Measurements from ENCODE around the gene AOPEP. TPM values are rescaled to one million over a fixed set of nuclear protein-coding genes. Genes with fewer than 3 reads are reported as not detected.

AOPEP gene
- total RNA-seq, 1 donor from 2014 or later = 22.1 TPM

- DNase-seq (ENCODE audit: low spot score) = no peak
- Mint-ChIP-seq H3K27ac (ENCODE audit: unreplicated experiment) (no peak overlapping the region), H3K4me3 (ENCODE audit: unreplicated experiment) (no peak overlapping the region)
Measured at GRCh38 chr9:95008151-95008771, 281.8 kb downstream of the AOPEP start.

GRCh38 chr9:95009459-95009858 is 283.0 kb downstream of the AOPEP start:
- Mint-ChIP-seq H3K27me3 (ENCODE audit: unreplicated experiment) (peaks cover 2% of the 10 kb centered on the region), H3K9me3 (ENCODE audit: unreplicated experiment) (no peaks in the 10 kb centered on the region), H3K36me3 (ENCODE audit: low read depth, unreplicated experiment) (no peaks in the 10 kb centered on the region), H3K4me1 (ENCODE audit: unreplicated experiment) (peaks cover 2% of the 10 kb centered on the region), H3K4me3 (ENCODE audit: unreplicated experiment) (no peak overlapping the region), H3K27ac (ENCODE audit: unreplicated experiment) (no peak overlapping the region)
- no peak for DNase-seq (ENCODE audit: low spot score)
- TF ChIP-seq, protein P1, sequence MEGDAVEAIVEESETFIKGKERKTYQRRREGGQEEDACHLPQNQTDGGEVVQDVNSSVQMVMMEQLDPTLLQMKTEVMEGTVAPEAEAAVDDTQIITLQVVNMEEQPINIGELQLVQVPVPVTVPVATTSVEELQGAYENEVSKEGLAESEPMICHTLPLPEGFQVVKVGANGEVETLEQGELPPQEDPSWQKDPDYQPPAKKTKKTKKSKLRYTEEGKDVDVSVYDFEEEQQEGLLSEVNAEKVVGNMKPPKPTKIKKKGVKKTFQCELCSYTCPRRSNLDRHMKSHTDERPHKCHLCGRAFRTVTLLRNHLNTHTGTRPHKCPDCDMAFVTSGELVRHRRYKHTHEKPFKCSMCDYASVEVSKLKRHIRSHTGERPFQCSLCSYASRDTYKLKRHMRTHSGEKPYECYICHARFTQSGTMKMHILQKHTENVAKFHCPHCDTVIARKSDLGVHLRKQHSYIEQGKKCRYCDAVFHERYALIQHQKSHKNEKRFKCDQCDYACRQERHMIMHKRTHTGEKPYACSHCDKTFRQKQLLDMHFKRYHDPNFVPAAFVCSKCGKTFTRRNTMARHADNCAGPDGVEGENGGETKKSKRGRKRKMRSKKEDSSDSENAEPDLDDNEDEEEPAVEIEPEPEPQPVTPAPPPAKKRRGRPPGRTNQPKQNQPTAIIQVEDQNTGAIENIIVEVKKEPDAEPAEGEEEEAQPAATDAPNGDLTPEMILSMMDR (IDR thresholded peaks at IDR 0.05; ENCODE audit: unreplicated experiment) = no peak

More at GRCh38 chr9:95008151-95008771, 281.8 kb downstream of the AOPEP start:
- no peaks in the 10 kb centered on the region for H3K9me3 Mint-ChIP-seq (ENCODE audit: unreplicated experiment)
- no peaks in the 10 kb centered on the region for H3K36me3 Mint-ChIP-seq (ENCODE audit: low read depth, unreplicated experiment)
- H3K27me3 Mint-ChIP-seq (ENCODE audit: unreplicated experiment) = peaks cover 2% of the 10 kb centered on the region
- peaks cover 5% of the 10 kb centered on the region for H3K4me1 Mint-ChIP-seq (ENCODE audit: unreplicated experiment)
- TF ChIP-seq, protein P1 (IDR thresholded peaks at IDR 0.05; ENCODE audit: unreplicated experiment) = no peak

- Mint-ChIP-seq H3K9me3 (ENCODE audit: unreplicated experiment) (no peaks in the 10 kb centered on the region), H3K27me3 (ENCODE audit: unreplicated experiment) (peaks cover under 1% of the 10 kb centered on the region), H3K4me1 (ENCODE audit: unreplicated experiment) (peaks cover 2% of the 10 kb centered on the region), H3K36me3 (ENCODE audit: low read depth, unreplicated experiment) (no peaks in the 10 kb centered on the region), H3K27ac (ENCODE audit: unreplicated experiment) (no peak overlapping the region), H3K4me3 (ENCODE audit: unreplicated experiment) (no peak overlapping the region)
- TF ChIP-seq, protein P1 (IDR thresholded peaks at IDR 0.05; ENCODE audit: unreplicated experiment) = no peak
- no peak for DNase-seq (ENCODE audit: low spot score)
Measured at GRCh38 chr9:95010431-95010838, 283.9 kb downstream of the AOPEP start.

- H3K9me3 Mint-ChIP-seq (ENCODE audit: unreplicated experiment) = no peaks in the 10 kb centered on the region
- H3K27me3 Mint-ChIP-seq (ENCODE audit: unreplicated experiment) = no peaks in the 10 kb centered on the region
- H3K27ac Mint-ChIP-seq (ENCODE audit: unreplicated experiment) = no peak overlapping the region
- no peaks in the 10 kb centered on the region for H3K36me3 Mint-ChIP-seq (ENCODE audit: low read depth, unreplicated experiment)
- H3K4me1 Mint-ChIP-seq (ENCODE audit: unreplicated experiment) = no peaks in the 10 kb centered on the region
- TF ChIP-seq, protein P1 (IDR thresholded peaks at IDR 0.05; ENCODE audit: unreplicated experiment) = no peak
- H3K4me3 Mint-ChIP-seq (ENCODE audit: unreplicated experiment) = no peak overlapping the region
- DNase-seq (ENCODE audit: low spot score) = no peak
Measured at GRCh38 chr9:95012035-95012708, 285.7 kb downstream of the AOPEP start.

- Mint-ChIP-seq H3K4me3 (ENCODE audit: unreplicated experiment) (no peak overlapping the region), H3K27ac (ENCODE audit: unreplicated experiment) (no peak overlapping the region), H3K4me1 (ENCODE audit: unreplicated experiment) (no peaks in the 10 kb centered on the region), H3K36me3 (ENCODE audit: low read depth, unreplicated experiment) (no peaks in the 10 kb centered on the region), H3K9me3 (ENCODE audit: unreplicated experiment) (no peaks in the 10 kb centered on the region), H3K27me3 (ENCODE audit: unreplicated experiment) (no peaks in the 10 kb centered on the region)
- DNase-seq (ENCODE audit: low spot score) = no peak
- TF ChIP-seq, protein P1 (IDR thresholded peaks at IDR 0.05; ENCODE audit: unreplicated experiment) = no peak
Measured at GRCh38 chr9:95012902-95013301, 286.4 kb downstream of the AOPEP start.
